Activated naive CD4-positive, alpha-beta T cell treated with anti-CD3 and anti-CD28 coated beads for 36 hours (primary cell): ENCODE data around the gene GRIP2. TPM values are rescaled to one million over a fixed set of nuclear protein-coding genes. Genes with fewer than 3 reads are reported as not detected.

Source experiments
- CTCF ChIA-PET: fragments of 350-600 bp; sonication (Branson Sonifier 250); formaldehyde crosslinking; loops from one replicate; lab custom pipeline; 2021; ENCODE audit warnings: antibody characterized with exemption; lab: Charles Lee
- DNase-seq: peaks from one replicate; pipeline ENCODE4 v3.0.0-alpha.2; 2020
- H3K27ac Mint-ChIP-seq: one replicate; pipeline ENCODE4 v1.8.0; 2021; ENCODE audit warnings: mild to moderate bottlenecking, mixed read lengths
- H3K27me3 Mint-ChIP-seq: one replicate; pipeline ENCODE4 v1.8.0; 2021; ENCODE audit warnings: low read depth, mixed read lengths
- H3K36me3 Mint-ChIP-seq: one replicate; pipeline ENCODE4 v1.8.0; 2021; ENCODE audit warnings: low read depth, mixed read lengths
- H3K4me1 Mint-ChIP-seq: one replicate; pipeline ENCODE4 v1.8.0; 2021; ENCODE audit warnings: low read depth, mixed read lengths
- H3K4me3 Mint-ChIP-seq: one replicate; pipeline ENCODE4 v1.8.0; 2021; ENCODE audit warnings: mild to moderate bottlenecking, moderate library complexity, mixed read lengths
- H3K9me3 Mint-ChIP-seq: one replicate; pipeline ENCODE4 v1.8.0; 2021; ENCODE audit warnings: mixed read lengths
- intact Hi-C: fragments of 100-400 bp; cut with micrococcal nuclease; formaldehyde crosslinking; loops from one replicate; pipeline ENCODE4 v1.15.1; 2023
- total RNA-seq, 2 experiments: library from RNA; stranded (reverse); gene quantifications; one replicate each; pipeline ENCODE4 v1.2.3, GENCODE V29; 2021

The GRIP2 gene
- total RNA-seq, 2 experiments from 2014 or later, result not detected

GRCh38 chr3:14544282-14545250 lies 4.4 kb upstream of the GRIP2 start:
- intact Hi-C loops, result no loop called here
- Mint-ChIP-seq H3K36me3 (no peaks in the 10 kb centered on the region), H3K27ac (no peak overlapping the region), H3K27me3 (peaks cover 17% of the 10 kb centered on the region), H3K4me1 (no peaks in the 10 kb centered on the region), H3K4me3 (no peak overlapping the region), H3K9me3 (no peaks in the 10 kb centered on the region)
- no peak for DNase-seq
- CTCF ChIA-PET, result no interaction called here

- H3K36me3 Mint-ChIP-seq, result no peaks in the 10 kb centered on the region
- no peak overlapping the region for H3K27ac Mint-ChIP-seq
- no peak for DNase-seq
- H3K4me1 Mint-ChIP-seq, result no peaks in the 10 kb centered on the region
- intact Hi-C loops, result no loop called here
- H3K9me3 Mint-ChIP-seq, result no peaks in the 10 kb centered on the region
- peaks cover 11% of the 10 kb centered on the region for H3K27me3 Mint-ChIP-seq
- H3K4me3 Mint-ChIP-seq, result no peak overlapping the region
- CTCF ChIA-PET, result interaction anchor here (1.2 kb wide), 1 partner anchor 9 kb away, joined by 3 read pairs; no protein-coding TSS in a partner anchor
These were observed 3.3 kb upstream of the GRIP2 start for GRCh38 chr3:14543446-14543845.

GRCh38 chr3:14542656-14543055 lies 2.5 kb upstream of the GRIP2 start:
- no peaks in the 10 kb centered on the region for H3K4me1 Mint-ChIP-seq
- intact Hi-C loops, result no loop called here
- H3K36me3 Mint-ChIP-seq, result no peaks in the 10 kb centered on the region
- no peak overlapping the region for H3K27ac Mint-ChIP-seq
- H3K4me3 Mint-ChIP-seq, result no peak overlapping the region
- peaks cover 7% of the 10 kb centered on the region for H3K27me3 Mint-ChIP-seq
- no peaks in the 10 kb centered on the region for H3K9me3 Mint-ChIP-seq
- no peak for DNase-seq
- CTCF ChIA-PET, result interaction anchor here (1.2 kb wide), 1 partner anchor 8 kb away, joined by 3 read pairs; no protein-coding TSS in a partner anchor

GRCh38 chr3:14541646-14542045 lies 1.5 kb upstream of the GRIP2 start:
- DNase-seq, result no peak
- CTCF ChIA-PET, result no interaction called here
- intact Hi-C loops, result no loop called here

DNA sequence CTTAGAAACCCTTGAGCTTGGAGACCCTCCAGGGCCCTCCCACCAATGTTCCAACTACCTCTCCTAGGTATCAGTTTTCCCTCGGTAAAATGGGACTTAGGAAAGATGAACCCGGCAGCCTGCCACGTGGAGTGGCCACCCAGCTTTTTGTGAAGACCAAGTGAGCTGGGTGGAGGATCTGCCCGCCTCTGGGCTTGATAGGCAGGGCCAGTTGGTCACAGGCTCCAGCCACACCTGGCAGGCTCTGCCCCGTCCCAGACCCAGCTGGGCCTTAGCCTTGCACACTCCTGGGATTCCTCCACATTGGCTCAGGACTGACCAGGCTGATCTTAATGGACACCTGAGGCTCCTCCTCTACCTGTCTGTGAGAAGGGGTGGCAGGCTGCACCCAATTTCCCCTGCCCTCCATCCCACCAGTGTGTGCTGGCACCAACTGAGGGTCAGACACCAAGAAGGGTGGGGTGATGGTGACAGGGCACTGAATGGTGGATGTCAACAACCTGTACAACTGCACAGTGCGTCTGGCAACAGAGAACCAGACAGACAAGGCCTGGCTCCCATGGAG lies 761 bp upstream of the GRIP2 start:
- peaks cover 2% of the 10 kb centered on the region for H3K27me3 Mint-ChIP-seq
- H3K4me1 Mint-ChIP-seq, result no peaks in the 10 kb centered on the region
- no peak overlapping the region for H3K4me3 Mint-ChIP-seq
- intact Hi-C loops, result no loop called here
- H3K9me3 Mint-ChIP-seq, result no peaks in the 10 kb centered on the region
- DNase-seq, result no peak
- H3K36me3 Mint-ChIP-seq, result no peaks in the 10 kb centered on the region
- H3K27ac Mint-ChIP-seq, result no peak overlapping the region
- CTCF ChIA-PET, result interaction anchor here (0.7 kb wide), 1 partner anchor 900 kb away, joined by 3 read pairs; no protein-coding TSS in a partner anchor

More at GRCh38 chr3:14541646-14542045, 1.5 kb upstream of the GRIP2 start:
- Mint-ChIP-seq H3K36me3 (no peaks in the 10 kb centered on the region), H3K4me3 (no peak overlapping the region), H3K4me1 (no peaks in the 10 kb centered on the region), H3K9me3 (no peaks in the 10 kb centered on the region), H3K27ac (no peak overlapping the region), H3K27me3 (peaks cover 5% of the 10 kb centered on the region)

DNA sequence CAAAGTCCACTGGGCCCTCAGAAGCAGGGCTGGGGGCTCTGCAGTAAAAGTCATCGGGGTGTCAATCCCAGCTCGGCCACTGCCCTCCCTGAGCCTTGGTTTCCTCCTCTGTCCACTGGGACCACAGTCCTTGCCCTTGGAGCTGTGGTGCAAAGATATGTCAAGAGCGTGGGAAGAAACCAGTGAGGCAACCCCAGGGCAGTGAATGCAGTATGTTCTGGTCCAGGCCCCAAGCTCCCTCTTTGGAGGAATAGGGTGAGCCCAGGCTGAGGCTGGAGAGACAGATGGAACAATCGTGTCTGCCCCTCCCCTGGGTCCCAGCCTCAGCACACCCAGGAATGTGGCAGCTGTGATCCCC lies 779 bp downstream of the GRIP2 start:
- Mint-ChIP-seq H3K9me3 (no peaks in the 10 kb centered on the region), H3K36me3 (no peaks in the 10 kb centered on the region), H3K27me3 (no peaks in the 10 kb centered on the region), H3K4me1 (no peaks in the 10 kb centered on the region), H3K27ac (no peak overlapping the region), H3K4me3 (no peak overlapping the region)
- CTCF ChIA-PET, result interaction anchor here (2.4 kb wide), 1 partner anchor 32 kb away, joined by 9 read pairs; no protein-coding TSS in a partner anchor
- no peak for DNase-seq
- intact Hi-C loops, result no loop called here

DNA sequence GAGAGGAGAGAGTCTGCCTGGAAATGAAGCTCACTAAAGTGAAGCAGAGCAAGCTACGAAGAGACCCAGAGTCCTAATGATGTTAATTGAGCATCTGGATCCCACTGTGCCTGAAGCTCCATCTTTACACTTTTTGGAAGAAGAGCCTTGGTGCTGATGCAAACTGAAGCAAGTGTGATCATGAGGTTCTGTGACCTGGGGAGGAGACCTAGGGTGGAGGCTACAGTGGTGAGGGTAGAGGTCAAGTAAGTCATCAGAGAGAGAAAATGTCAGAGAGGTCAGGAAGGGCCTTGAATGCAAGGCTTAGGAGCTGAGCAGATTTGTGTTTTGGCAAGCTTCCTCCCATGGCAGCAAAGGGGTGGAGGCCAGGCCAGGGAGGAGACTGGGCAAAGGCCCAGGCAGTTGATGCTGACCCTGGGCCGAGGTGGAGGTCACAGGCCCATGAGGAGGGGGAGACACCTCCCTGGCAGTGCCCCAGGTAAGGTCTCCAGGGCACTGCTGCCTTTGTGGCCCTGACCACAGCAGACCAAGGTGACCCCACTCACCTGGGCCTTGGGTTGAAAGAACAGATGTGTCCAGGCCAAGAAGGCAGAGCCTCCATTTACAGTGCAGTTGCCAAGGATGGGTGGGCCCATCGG lies 1.6 kb downstream of the GRIP2 start:
- H3K9me3 Mint-ChIP-seq, result no peaks in the 10 kb centered on the region
- no peaks in the 10 kb centered on the region for H3K4me1 Mint-ChIP-seq
- H3K27ac Mint-ChIP-seq, result no peak overlapping the region
- DNase-seq, result no peak
- intact Hi-C loops, result no loop called here
- H3K27me3 Mint-ChIP-seq, result no peaks in the 10 kb centered on the region
- H3K4me3 Mint-ChIP-seq, result no peak overlapping the region
- CTCF ChIA-PET, result interaction anchor here (2.4 kb wide), 1 partner anchor 31 kb away, joined by 9 read pairs; no protein-coding TSS in a partner anchor
- no peaks in the 10 kb centered on the region for H3K36me3 Mint-ChIP-seq

DNA sequence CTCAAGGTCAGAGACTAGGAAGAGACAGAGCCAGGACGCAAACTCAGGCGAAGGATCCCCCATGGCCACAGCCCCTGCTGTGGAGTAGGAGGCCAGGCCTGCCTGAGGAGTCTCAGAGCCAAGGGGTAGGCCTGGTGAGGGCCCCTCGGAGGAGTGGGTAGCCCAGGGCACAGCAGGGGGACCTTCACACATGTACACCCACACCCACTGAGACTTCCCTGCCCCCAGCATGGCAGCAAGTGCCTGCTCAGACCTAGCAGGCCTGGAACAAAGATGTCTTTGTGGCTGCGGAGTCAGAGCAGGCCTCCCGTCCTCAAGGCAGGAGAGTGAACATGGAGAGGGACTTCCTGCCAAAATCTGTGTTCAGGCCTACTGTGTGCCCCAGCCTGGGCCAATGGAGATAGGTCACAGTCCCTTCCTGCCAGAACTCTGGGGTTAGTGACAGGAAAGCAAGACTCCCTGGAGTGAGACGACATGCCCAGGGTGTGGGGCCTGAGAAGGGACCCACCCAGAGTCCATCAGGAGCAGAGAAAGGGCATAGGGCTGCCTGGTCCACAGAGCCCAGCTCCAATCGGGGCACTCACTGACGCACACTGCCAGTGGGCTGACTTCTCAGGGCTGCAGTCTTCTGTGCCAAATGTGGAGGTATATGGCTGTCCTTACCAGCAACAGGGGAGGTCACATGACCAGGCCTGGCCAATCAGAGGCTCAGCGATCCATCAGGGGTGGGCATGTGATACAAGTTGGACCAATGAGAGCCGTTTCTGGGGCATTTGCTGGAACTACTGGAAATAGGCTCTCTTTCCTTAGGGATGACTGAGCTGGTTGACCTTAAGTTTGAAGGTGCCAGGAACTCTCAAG lies 2.3 kb downstream of the GRIP2 start:
- no peak overlapping the region for H3K4me3 Mint-ChIP-seq
- CTCF ChIA-PET, result interaction anchor here (2.4 kb wide), 1 partner anchor 30 kb away, joined by 9 read pairs; no protein-coding TSS in a partner anchor
- no peaks in the 10 kb centered on the region for H3K4me1 Mint-ChIP-seq
- intact Hi-C loops, result no loop called here
- no peak for DNase-seq
- no peaks in the 10 kb centered on the region for H3K36me3 Mint-ChIP-seq
- H3K27me3 Mint-ChIP-seq, result no peaks in the 10 kb centered on the region
- no peaks in the 10 kb centered on the region for H3K9me3 Mint-ChIP-seq
- no peak overlapping the region for H3K27ac Mint-ChIP-seq

- CTCF ChIA-PET, result no interaction called here
- no peak overlapping the region for H3K27ac Mint-ChIP-seq
These were observed 3.1 kb downstream of the GRIP2 start for GRCh38 chr3:14536837-14537589.

DNA sequence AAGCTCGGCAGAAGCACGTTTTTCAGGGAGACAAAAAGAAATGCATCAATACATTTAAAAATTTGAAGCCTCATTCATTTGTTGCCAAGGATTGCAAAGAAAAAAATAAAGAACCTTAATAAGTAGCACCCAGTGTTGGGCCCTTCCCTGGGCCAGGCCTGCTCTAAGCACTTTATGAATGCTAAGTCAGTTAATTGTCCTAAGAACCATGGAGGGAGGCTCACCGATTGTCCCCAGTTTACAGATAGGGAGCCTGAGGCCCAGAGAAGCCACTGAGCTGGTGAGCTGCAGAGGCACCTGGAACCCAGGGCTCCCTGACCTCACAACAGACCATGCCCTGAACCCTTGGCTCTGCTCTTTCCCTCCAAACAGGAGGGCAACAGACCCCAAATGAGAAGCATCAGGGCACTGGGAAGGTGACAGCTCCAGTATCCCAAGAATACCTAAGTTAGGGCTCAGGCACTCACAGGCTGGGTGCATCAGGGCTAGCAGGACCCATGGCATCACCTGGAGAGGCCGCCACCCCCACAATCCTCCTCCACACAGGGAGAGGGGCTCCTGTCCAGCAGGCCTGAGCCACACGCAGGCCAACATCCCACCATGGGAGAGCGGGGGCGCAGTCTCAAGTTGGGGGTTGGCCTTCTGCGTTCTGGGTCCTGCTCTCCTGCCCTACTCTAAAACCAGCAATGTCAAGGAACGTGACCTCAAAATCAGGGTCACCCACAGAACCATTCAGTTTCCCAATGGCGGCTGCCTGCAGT lies 3.9 kb downstream of the GRIP2 start:
- H3K27me3 Mint-ChIP-seq, result no peaks in the 10 kb centered on the region
- no peaks in the 10 kb centered on the region for H3K9me3 Mint-ChIP-seq
- H3K4me1 Mint-ChIP-seq, result no peaks in the 10 kb centered on the region
- H3K4me3 Mint-ChIP-seq, result no peak overlapping the region
- CTCF ChIA-PET, result no interaction called here
- H3K36me3 Mint-ChIP-seq, result no peaks in the 10 kb centered on the region
- DNase-seq, result no peak
- intact Hi-C loops, result no loop called here
- H3K27ac Mint-ChIP-seq, result no peak overlapping the region

More at GRCh38 chr3:14536837-14537589, 3.1 kb downstream of the GRIP2 start:
- Mint-ChIP-seq H3K4me1 (no peaks in the 10 kb centered on the region), H3K27me3 (no peaks in the 10 kb centered on the region), H3K4me3 (no peak overlapping the region), H3K36me3 (no peaks in the 10 kb centered on the region), H3K9me3 (no peaks in the 10 kb centered on the region)
- intact Hi-C loops, result no loop called here
- DNase-seq, result no peak

DNA sequence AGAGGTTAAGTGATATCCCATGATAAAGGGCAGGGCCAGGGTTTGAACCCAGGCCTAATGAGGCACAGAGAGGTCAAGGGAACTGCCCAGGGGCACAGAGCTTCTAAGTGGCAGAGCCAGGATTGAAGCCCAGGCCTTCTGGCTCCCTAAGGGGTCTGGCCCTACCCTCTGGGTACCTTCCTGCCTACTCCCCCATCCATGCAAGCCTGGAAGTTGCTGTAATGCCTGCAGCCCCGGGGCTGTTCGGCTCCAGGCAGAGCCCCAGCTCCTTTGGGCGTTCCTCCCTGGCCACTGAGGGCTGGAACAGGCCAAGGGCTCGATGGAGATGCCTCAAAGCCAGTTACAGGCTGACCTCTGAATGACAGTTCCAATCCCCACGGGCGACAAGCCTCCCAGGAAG lies 4.5 kb downstream of the GRIP2 start:
- no peak overlapping the region for H3K4me3 Mint-ChIP-seq

More for the DNA sequence above, 4.5 kb downstream of the GRIP2 start:
- DNase-seq, result no peak
- Mint-ChIP-seq H3K9me3 (no peaks in the 10 kb centered on the region), H3K36me3 (no peaks in the 10 kb centered on the region), H3K4me1 (no peaks in the 10 kb centered on the region), H3K27ac (no peak overlapping the region), H3K27me3 (no peaks in the 10 kb centered on the region)
- CTCF ChIA-PET, result no interaction called here
- intact Hi-C loops, result no loop called here
